ACC112 (cell line): ENCODE data around the gene TRIM6.
A peak's percentile ranks its signal among the peaks of the same experiment; 100 is the strongest.
"Not testable (repeated sequence)": the region's sequence is repeated elsewhere in the genome, so short reads cannot be mapped to it uniquely, and the experiment has no call there.

Experiments
- H2AFZ ChIP-seq: fragments of 200-600 bp; sonication (generic); one replicate; pipeline ENCODE4 v1.6.0; 2017; ENCODE audit warnings: antibody characterized with exemption, low read length; ENCODE audit not compliant: unreplicated experiment
- H3K27ac ChIP-seq: fragments of 200-600 bp; sonication (generic); 2 replicates; pipeline ENCODE4 v1.5.1; 2014; ENCODE audit warnings: low read depth, mild to moderate bottlenecking, antibody characterized with exemption, low read length, moderate library complexity
- H3K27me3 ChIP-seq: fragments of 200-600 bp; sonication (generic); 2 replicates; pipeline ENCODE4 v1.6.1; 2014; ENCODE audit warnings: mild to moderate bottlenecking, antibody characterized with exemption, low read length, moderate library complexity, mixed read lengths; ENCODE audit not compliant: insufficient read depth
- H3K36me3 ChIP-seq: fragments of 200-600 bp; sonication (generic); 2 replicates; pipeline ENCODE4 v1.6.1; 2016; ENCODE audit warnings: mild to moderate bottlenecking, antibody characterized with exemption, low read length, moderate library complexity, mixed read lengths; ENCODE audit not compliant: insufficient read depth
- H3K4me1 ChIP-seq: fragments of 200-600 bp; sonication (generic); one replicate; pipeline ENCODE4 v1.6.1; 2016; ENCODE audit warnings: low read length, mixed read lengths; ENCODE audit not compliant: insufficient read depth, unreplicated experiment, control insufficient read depth
- H3K4me3 ChIP-seq: fragments of 200-600 bp; sonication (generic); 2 replicates; pipeline ENCODE4 v1.5.1; 2014; ENCODE audit warnings: mild to moderate bottlenecking, low read depth, low read length
- H3K79me2 ChIP-seq: fragments of 200-600 bp; sonication (generic); one replicate; pipeline ENCODE4 v1.6.0; 2016; ENCODE audit warnings: low read length; ENCODE audit not compliant: control insufficient read depth, unreplicated experiment, insufficient read depth

Gene TRIM6

DNA sequence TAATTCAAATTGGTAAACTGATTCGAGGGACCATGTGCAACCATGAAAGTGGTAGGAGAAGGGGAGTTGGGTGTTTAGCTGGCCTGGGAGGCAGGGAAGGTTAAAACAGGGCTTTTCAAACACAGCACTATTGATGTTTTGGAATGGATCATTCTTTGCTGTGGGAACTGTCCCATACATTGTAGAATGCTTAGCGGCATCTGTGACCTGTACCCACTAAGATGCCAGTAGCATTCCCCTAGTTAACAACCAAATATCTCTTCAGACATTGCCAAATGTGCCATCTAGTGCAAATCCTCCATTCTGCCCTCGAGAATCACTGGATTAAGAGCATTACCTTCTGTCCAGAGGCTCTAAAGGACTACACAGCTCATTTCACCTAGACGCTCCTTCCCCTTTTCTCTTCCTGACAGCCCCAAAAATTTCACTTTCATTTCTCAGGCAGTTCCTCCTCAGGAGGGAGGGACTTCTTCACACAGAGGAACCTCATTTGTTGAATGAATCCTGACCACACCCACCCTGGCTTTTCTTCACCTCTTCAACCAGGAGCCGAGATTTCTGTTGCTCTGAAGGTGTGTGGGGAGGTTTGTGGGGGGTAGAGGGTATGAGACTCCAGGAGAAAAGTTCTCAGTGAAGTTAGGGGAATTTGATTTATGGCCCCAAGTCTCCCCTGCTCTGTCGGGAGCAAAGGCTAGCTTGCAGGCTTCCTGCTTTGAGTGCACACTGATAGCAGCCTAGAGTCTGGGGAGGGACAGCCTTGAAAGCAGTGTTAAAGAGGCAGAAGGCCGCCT, 28.2 kb downstream of the TRIM6 start, which contains the start of gene TRIM34:
TRIM34 (plus strand) TSS at position 513 of the 791 bp plus-strand sequence. CDS start 7,331 bp downstream, outside the sequence.
- no peaks in the 10 kb centered on the region for H3K36me3 ChIP-seq
- peak within 1 kb of the TSS; percentile 82 for H3K27ac ChIP-seq
- H3K27me3 ChIP-seq: no peaks in the 10 kb centered on the region

DNA sequence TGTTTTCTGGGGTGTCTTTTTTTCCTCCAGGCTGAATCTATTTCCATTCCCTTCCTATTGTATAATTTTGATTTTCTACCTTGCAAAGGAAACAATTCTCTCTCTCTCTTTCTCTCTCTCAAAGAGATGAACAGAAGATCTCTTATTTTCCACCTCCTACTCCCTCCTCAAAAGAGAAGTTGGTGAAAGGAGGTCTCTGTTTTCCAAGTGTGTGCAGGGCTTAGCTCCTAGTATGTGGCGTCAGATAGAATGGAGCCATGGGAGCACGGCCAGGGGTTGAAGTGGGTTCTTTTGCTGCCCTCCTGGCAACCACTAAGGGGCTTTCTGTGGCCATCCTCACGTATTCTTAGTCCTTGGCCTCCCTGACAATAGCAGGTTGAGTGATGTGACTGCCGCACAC, 28.8 kb downstream of the TRIM6 start:
- Histone ChIP-seq H3K27ac (peak overlapping the region; percentile 82), H3K79me2 (peaks cover 13% of the 10 kb centered on the region), H2AFZ (peak overlapping the region; percentile 8), H3K36me3 (no peaks in the 10 kb centered on the region), H3K27me3 (no peaks in the 10 kb centered on the region), H3K4me3 (peak overlapping the region; percentile 87), H3K4me1 (peaks cover 38% of the 10 kb centered on the region)

More for the DNA sequence above, 28.2 kb downstream of the TRIM6 start, which contains the start of gene TRIM34:
- peak within 1 kb of the TSS; percentile 8 for H2AFZ ChIP-seq
- peaks cover 13% of the 10 kb centered on the region for H3K79me2 ChIP-seq
- peak within 1 kb of the TSS; percentile 87 for H3K4me3 ChIP-seq
- H3K4me1 ChIP-seq: peaks cover 44% of the 10 kb centered on the region

DNA sequence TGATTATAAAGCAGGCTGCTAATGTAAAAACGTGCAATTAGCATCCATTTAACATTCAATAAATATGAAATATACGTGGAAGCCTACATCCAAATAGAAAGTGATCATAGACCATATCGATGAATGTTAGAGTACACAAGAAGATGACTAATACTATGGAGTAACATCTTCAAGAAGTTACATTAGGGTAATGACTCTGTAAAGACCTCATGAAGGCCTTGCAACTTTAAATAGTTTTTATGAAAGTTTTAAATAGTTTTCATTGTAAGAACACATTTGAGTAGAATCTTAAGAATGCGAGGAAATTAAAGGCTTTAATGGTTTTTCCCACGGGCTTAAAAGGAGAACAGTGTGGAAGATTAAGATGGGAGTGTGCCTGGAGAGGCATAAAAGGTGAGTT, 29.8 kb downstream of the TRIM6 start:
- Histone ChIP-seq H3K4me3 (peak overlapping the region; percentile 87), H2AFZ (no peak overlapping the region), H3K4me1 (peaks cover 29% of the 10 kb centered on the region), H3K36me3 (no peaks in the 10 kb centered on the region), H3K79me2 (peaks cover 13% of the 10 kb centered on the region), H3K27ac (peak overlapping the region; percentile 82; the same call in 1 of the 2 replicates), H3K27me3 (no peaks in the 10 kb centered on the region)

DNA sequence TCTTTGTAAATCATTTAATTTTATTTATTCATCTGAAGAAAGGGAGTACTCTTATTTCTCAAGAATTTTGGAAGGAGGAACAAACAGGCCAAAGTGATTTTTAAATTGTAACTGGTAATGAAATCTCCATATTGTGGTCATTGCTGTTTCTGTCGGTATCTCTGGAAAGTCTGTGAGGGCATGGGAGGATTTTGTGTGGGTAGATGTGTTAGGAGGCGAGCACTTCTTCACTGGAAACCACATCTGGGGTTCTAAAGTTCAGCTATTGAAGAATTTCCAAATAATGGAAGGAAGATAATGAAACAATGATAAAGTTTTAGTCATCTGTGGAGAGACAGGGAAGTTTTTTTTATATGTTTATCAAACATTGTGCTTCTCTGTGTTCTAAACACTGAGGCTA, 35.0 kb downstream of the TRIM6 start:
- no peak overlapping the region for H3K27ac ChIP-seq
- H3K4me1 ChIP-seq: peaks cover 1% of the 10 kb centered on the region
- no peak overlapping the region for H2AFZ ChIP-seq
- no peak overlapping the region for H3K4me3 ChIP-seq
- no peaks in the 10 kb centered on the region for H3K27me3 ChIP-seq
- peaks cover 17% of the 10 kb centered on the region for H3K36me3 ChIP-seq
- no peaks in the 10 kb centered on the region for H3K79me2 ChIP-seq

DNA sequence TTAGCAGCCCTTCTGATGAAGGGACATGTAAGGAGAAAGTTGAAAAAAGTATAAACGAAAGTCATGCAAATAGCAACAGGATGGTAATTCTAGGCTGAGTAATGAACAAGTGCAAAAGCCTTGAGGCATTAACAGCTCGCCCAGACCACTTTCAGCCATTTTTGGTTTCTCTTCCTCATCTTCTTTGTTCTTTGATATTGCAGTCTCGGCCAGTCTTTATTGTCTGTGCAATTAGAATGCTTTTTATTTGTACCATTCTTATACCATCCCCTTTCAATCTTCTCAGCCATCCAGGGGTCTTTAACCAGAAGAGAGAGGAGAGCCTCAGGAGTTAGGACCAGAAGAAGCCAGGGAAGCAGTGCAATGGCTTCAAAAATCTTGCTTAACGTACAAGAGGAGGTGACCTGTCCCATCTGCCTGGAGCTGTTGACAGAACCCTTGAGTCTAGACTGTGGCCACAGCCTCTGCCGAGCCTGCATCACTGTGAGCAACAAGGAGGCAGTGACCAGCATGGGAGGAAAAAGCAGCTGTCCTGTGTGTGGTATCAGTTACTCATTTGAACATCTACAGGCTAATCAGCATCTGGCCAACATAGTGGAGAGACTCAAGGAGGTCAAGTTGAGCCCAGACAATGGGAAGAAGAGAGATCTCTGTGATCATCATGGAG, 35.7 kb downstream of the TRIM6 start:
- Histone ChIP-seq H3K4me3 (no peak overlapping the region), H2AFZ (no peak overlapping the region), H3K27ac (no peak overlapping the region), H3K4me1 (no peaks in the 10 kb centered on the region), H3K36me3 (peaks cover 18% of the 10 kb centered on the region), H3K27me3 (no peaks in the 10 kb centered on the region), H3K79me2 (no peaks in the 10 kb centered on the region)

DNA sequence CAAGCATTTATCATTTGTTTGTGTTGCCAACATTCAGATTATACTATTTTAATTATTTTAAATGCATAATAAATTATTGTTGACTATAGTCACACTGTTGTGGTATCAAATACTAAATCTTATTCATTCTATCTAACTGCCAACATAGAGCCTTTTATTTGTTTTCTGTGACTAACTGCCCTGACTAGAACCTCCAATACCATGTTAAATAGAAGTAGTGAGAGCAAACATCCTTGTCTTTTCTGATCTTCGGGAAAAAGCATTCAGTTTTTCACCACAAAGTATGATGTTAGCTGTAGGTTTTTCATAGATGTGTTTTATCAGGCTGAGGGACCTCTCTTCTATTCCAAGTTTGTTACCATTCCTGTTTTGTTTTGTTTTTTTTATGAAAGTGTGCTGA, 43.5 kb downstream of the TRIM6 start:
- Histone ChIP-seq H3K4me3 (no peak overlapping the region), H3K27ac (no peak overlapping the region), H3K36me3 (peaks cover 46% of the 10 kb centered on the region), H3K79me2 (no peaks in the 10 kb centered on the region), H3K27me3 (no peaks in the 10 kb centered on the region), H2AFZ (no peak overlapping the region), H3K4me1 (no peaks in the 10 kb centered on the region)

DNA sequence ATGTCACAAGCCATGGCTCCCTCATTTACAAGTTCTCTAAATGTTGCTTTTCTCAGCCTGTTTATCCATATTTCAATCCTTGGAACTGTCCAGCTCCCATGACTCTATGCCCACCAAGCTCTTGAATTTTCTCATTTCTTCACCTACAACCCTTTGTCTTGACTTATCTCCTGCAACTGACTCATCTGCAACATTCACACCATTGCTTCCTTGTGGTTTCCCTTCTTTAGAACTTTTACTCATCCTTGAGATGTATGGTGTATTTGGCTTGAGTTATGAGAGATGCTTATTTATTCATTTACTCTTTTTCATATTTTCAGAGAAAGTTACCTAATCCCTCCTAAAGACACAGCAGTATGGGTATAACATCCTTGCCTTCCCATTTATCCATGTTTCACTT, 47.1 kb downstream of the TRIM6 start:
- Histone ChIP-seq H3K36me3 (peaks cover 27% of the 10 kb centered on the region), H2AFZ (no peak overlapping the region), H3K4me3 (no peak overlapping the region), H3K4me1 (no peaks in the 10 kb centered on the region), H3K27me3 (no peaks in the 10 kb centered on the region), H3K79me2 (no peaks in the 10 kb centered on the region), H3K27ac (no peak overlapping the region)

DNA sequence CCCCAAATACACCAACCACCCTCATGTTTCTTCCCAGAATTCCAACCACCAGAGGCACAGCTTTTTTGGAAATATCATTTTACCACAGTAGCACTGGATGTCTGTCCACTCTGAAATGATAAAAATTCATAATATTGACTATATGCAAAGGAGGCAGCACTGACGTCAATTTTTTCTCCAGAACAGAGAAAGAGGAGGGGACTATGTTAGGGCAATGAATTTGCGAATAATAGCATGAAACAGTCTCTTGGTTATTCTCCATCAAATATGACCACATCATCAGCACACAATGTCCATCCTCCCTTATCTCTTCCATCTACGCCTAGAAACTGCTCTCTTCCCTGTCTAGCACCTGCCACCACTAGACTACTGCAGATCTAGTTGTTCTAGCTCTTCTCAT, 49.7 kb downstream of the TRIM6 start:
- H3K27me3 ChIP-seq: no peaks in the 10 kb centered on the region
- no peak overlapping the region for H3K27ac ChIP-seq
- H3K79me2 ChIP-seq: no peaks in the 10 kb centered on the region
- no peak overlapping the region for H3K4me3 ChIP-seq
- H3K4me1 ChIP-seq: no peaks in the 10 kb centered on the region
- no peak overlapping the region for H2AFZ ChIP-seq
- peaks cover 20% of the 10 kb centered on the region for H3K36me3 ChIP-seq

DNA sequence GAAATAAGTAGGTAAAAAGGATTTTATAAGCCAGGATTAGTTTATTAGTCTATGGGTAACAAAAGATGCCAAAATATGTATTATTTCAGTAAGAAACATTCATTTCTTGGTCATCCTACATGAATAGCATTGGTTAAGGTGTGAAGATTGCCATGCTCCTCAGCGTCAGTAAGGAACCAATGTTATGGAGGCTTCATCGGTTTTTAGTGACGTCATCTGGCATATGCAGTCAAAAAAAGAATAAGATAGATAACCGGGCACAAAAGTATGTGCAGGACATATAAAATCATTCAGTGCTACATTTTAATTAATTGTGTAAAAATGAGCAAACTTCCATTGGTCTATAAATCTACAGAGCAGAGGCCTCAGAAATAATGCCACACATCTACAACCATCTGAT, 59.0 kb downstream of the TRIM6 start:
- Histone ChIP-seq H3K79me2 (no peaks in the 10 kb centered on the region), H3K27me3 (no peaks in the 10 kb centered on the region), H3K36me3 (no peaks in the 10 kb centered on the region), H3K4me3 (no peak overlapping the region), H2AFZ (no peak overlapping the region), H3K27ac (no peak overlapping the region), H3K4me1 (no peaks in the 10 kb centered on the region)

DNA sequence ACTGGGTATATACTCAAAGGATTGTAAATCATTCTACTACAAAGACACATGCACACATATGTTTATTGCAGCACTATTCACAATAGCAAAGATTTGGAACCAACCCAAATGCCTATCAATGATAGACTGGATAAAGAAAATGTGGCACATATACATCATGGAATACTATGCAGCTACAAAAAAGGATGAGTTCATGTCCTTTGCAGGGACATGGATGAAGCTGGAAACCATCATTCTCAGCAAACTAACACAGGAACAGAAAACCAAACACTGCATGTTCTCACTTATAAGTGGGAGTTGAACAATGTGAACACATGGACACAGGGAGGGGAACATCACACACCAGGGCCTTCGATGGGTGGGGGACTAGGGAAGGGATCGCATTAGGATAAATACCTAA, 60.5 kb downstream of the TRIM6 start:
- not testable (repeated sequence) for H3K27me3 ChIP-seq, H3K79me2 ChIP-seq, H2AFZ ChIP-seq, H3K4me1 ChIP-seq, H3K4me3 ChIP-seq, H3K36me3 ChIP-seq, H3K27ac ChIP-seq

DNA sequence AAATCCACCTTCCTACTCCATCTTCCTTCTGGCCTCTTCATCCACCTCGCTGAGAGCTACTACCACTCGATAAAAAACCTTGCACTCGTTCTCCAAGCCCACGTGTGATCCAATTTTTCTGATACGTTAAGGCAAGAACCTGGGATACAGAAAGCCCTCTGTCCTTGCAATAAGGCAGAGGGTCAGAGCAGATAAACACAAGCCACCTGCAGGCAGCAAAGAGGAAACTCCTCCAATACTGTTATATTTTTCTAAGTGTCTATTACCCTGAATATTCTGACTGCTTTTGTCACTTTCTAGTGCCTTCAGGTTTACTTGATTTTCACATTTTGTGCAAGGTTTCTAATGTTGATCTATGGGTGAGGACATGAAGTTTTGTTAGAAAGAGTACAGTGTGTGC, 61.9 kb downstream of the TRIM6 start:
- Histone ChIP-seq H3K79me2 (no peaks in the 10 kb centered on the region), H3K4me1 (no peaks in the 10 kb centered on the region), H3K4me3 (no peak overlapping the region), H2AFZ (no peak overlapping the region), H3K27ac (no peak overlapping the region), H3K27me3 (no peaks in the 10 kb centered on the region), H3K36me3 (0 out of 2 replicates have a peak, but pooled peaks cover 3% of the 10 kb centered on the region)
